Stimulated activated effector memory CD8-positive, alpha-beta T cell treated with anti-CD3 and anti-CD28 coated beads, Interleukin-12 subunit alpha, Interleukin-12 subunit beta, amount 100 ng/mL, for 72 hours (primary cell): ENCODE data around the gene SDCCAG8.
A peak's percentile ranks its signal among the peaks of the same experiment; 100 is the strongest.

Source experiments
- ATAC-seq: fragments of 150-1000 bp; cut with Tn5 transposase; 2 replicates; pipeline ENCODE4 v1.10.0; 2021
- DNase-seq, 2 donors: peaks; one replicate each; pipeline ENCODE4 v3.0.0; 2021 to 2022; ENCODE audit warnings: low spot score in 2 of 2
- H3K27ac Mint-ChIP-seq: one replicate; pipeline ENCODE4 v1.8.0; 2022; ENCODE audit warnings: mild to moderate bottlenecking, mixed read lengths
- H3K36me3 Mint-ChIP-seq: one replicate; pipeline ENCODE4 v1.8.0; 2022; ENCODE audit warnings: mild to moderate bottlenecking, mixed read lengths
- H3K4me1 Mint-ChIP-seq: one replicate; pipeline ENCODE4 v1.8.0; 2022; ENCODE audit warnings: mixed read lengths
- H3K4me3 Mint-ChIP-seq: one replicate; pipeline ENCODE4 v1.8.0; 2022; ENCODE audit warnings: mild to moderate bottlenecking, mixed read lengths
- H3K9me3 Mint-ChIP-seq: one replicate; pipeline ENCODE4 v1.8.0; 2022; ENCODE audit warnings: mixed read lengths

Gene SDCCAG8

GRCh38 chr1:243247901-243248300 lies 7.9 kb upstream of the SDCCAG8 start:
- DNase-seq: no peak

DNA sequence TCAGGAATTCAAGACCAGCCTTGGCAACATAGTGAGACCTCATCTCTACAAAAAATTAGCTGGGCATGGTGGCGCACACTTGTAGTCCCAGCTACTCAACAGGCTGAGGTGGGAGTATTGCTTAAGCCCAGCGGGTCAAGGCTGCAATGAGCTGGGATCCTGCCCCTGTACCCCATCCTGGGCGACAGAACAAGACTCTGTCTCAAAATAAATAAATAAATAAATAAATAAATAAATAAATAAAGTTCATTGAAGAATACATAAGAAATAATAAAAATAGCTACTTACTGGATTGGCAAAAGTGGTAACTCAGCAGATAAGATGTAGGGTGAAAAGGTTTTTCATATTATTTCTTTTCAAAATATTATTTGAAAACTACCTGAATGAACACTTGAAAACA lies 6.6 kb upstream of the SDCCAG8 start:
- ATAC-seq: no peak

More at GRCh38 chr1:243247901-243248300, 7.9 kb upstream of the SDCCAG8 start:
- H3K4me3 Mint-ChIP-seq: no peak overlapping the region
- H3K36me3 Mint-ChIP-seq: no peaks in the 10 kb centered on the region
- no peak for ATAC-seq
- peaks cover 9% of the 10 kb centered on the region for H3K4me1 Mint-ChIP-seq
- no peak overlapping the region for H3K27ac Mint-ChIP-seq
- H3K9me3 Mint-ChIP-seq: no peaks in the 10 kb centered on the region

GRCh38 chr1:243250102-243250501 lies 5.7 kb upstream of the SDCCAG8 start:
- no peak for DNase-seq
- Mint-ChIP-seq H3K27ac (no peak overlapping the region), H3K9me3 (no peaks in the 10 kb centered on the region), H3K4me3 (no peak overlapping the region), H3K36me3 (peaks cover 11% of the 10 kb centered on the region), H3K4me1 (peaks cover 23% of the 10 kb centered on the region)
- ATAC-seq: no peak

More for the DNA sequence above, 6.6 kb upstream of the SDCCAG8 start:
- Mint-ChIP-seq H3K9me3 (no peaks in the 10 kb centered on the region), H3K4me3 (no peak overlapping the region), H3K4me1 (peaks cover 17% of the 10 kb centered on the region), H3K36me3 (peaks cover 2% of the 10 kb centered on the region), H3K27ac (no peak overlapping the region)
- DNase-seq: no peak

- no peak for DNase-seq
- H3K4me3 Mint-ChIP-seq: no peak overlapping the region
These were observed 4.3 kb upstream of the SDCCAG8 start for GRCh38 chr1:243251539-243251938.

GRCh38 chr1:243253211-243253925 lies 2.5 kb upstream of the SDCCAG8 start:
- Mint-ChIP-seq H3K4me3 (peak overlapping the region; percentile 99), H3K36me3 (peaks cover 22% of the 10 kb centered on the region), H3K27ac (no peak overlapping the region), H3K9me3 (no peaks in the 10 kb centered on the region), H3K4me1 (peaks cover 26% of the 10 kb centered on the region)
- no peak for ATAC-seq
- DNase-seq: no peak

More at GRCh38 chr1:243251539-243251938, 4.3 kb upstream of the SDCCAG8 start:
- ATAC-seq: no peak
- Mint-ChIP-seq H3K9me3 (no peaks in the 10 kb centered on the region), H3K4me1 (peaks cover 30% of the 10 kb centered on the region), H3K27ac (no peak overlapping the region), H3K36me3 (peaks cover 22% of the 10 kb centered on the region)

- peak overlapping the region; percentile 99 for H3K4me3 Mint-ChIP-seq
- ATAC-seq: no peak
- no peaks in the 10 kb centered on the region for H3K9me3 Mint-ChIP-seq
- no peak for DNase-seq
- peaks cover 22% of the 10 kb centered on the region for H3K36me3 Mint-ChIP-seq
- no peak overlapping the region for H3K27ac Mint-ChIP-seq
- H3K4me1 Mint-ChIP-seq: peaks cover 21% of the 10 kb centered on the region
These were observed 2.0 kb upstream of the SDCCAG8 start for GRCh38 chr1:243253926-243254232.

GRCh38 chr1:243254233-243254926 lies 1.5 kb upstream of the SDCCAG8 start:
- DNase-seq: peak in 1 of 2 donors; percentile 76
- Mint-ChIP-seq H3K4me3 (peak overlapping the region; percentile 99), H3K4me1 (peaks cover 21% of the 10 kb centered on the region), H3K9me3 (no peaks in the 10 kb centered on the region), H3K27ac (peak overlapping the region; percentile 99), H3K36me3 (peaks cover 22% of the 10 kb centered on the region)
- ATAC-seq: peak; percentile 23

- peak; percentile 74 for ATAC-seq
- peak; percentile 78 to 94 for DNase-seq
- Mint-ChIP-seq H3K36me3 (peaks cover 22% of the 10 kb centered on the region), H3K9me3 (no peaks in the 10 kb centered on the region), H3K4me3 (peak within 1 kb of the TSS; percentile 99), H3K4me1 (peaks cover 21% of the 10 kb centered on the region), H3K27ac (peak within 1 kb of the TSS; percentile 99)
These were observed 682 bp upstream of the SDCCAG8 start, which contains the start of gene CEP170 for GRCh38 chr1:243254927-243255790. Gene CEP170, minus strand, starts transcription at chr1:243255281. Its CDS starts 30,001 bp downstream, at chr1:243225280.

DNA sequence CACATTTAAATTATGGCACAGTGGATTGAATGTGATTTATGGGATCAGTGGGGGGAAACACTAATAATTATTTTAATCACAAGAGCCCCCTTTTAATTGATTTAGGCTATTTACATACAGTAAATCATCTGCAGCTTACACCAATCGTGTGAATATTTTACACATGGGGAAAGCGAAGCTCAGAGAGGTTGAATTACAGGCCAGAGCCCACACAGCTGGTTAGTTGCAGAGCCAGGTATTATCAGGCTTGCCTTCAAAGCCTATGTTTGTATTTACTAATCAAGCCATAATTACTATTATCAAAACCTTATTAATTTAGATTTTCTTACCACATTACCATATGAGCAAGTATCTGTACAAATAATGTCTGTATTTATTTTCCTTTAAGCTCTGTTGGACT lies 749 bp downstream of the SDCCAG8 start:
- Mint-ChIP-seq H3K4me1 (peaks cover 21% of the 10 kb centered on the region), H3K9me3 (no peaks in the 10 kb centered on the region), H3K4me3 (peak overlapping the region; percentile 99), H3K36me3 (peaks cover 22% of the 10 kb centered on the region), H3K27ac (peak overlapping the region; percentile 99)
- DNase-seq (no peak), ATAC-seq (no peak)

DNA sequence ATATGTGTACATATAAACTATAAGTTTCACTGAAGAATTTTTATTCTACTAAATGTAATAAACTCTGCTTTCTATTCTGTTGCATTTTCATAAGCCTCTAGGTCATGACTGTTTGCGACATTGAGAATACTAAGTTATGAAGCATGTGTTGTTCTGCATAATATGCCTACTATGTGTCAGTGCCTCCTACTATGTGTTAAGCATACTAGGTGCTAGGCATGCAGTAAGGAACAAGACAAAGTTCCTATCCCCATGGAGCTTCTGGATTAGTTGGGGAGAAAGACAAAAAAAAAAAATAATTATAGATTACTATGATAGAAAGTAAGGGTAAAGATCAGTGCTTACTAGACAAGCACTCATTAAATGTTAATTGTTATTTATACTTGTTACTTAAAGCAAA lies 1.3 kb downstream of the SDCCAG8 start:
- H3K36me3 Mint-ChIP-seq: peaks cover 22% of the 10 kb centered on the region

DNA sequence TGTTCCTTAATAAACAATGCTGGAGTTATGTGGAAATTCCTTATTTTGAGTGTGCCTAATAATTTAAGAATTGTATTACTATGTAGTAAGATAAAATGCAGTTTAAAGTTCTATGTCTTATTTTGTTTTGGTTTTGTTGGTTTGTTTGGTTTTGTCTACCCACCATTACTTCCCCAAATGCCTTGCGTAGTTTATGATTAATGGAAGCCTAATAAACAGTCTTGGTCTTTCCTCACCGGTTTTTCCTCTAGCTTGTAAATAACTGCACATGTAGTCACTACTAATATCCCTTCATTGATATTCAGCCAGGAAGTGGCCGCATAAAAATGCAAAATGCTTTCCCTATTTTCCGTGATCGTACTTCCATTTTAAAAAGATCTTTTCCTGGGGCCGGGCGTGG lies 2.9 kb downstream of the SDCCAG8 start:
- H3K4me3 Mint-ChIP-seq: no peak overlapping the region
- no peaks in the 10 kb centered on the region for H3K9me3 Mint-ChIP-seq
- DNase-seq (no peak), ATAC-seq (no peak)
- no peak overlapping the region for H3K27ac Mint-ChIP-seq
- peaks cover 22% of the 10 kb centered on the region for H3K36me3 Mint-ChIP-seq
- H3K4me1 Mint-ChIP-seq: peaks cover 16% of the 10 kb centered on the region

More for the DNA sequence above, 1.3 kb downstream of the SDCCAG8 start:
- Mint-ChIP-seq H3K27ac (no peak overlapping the region), H3K4me1 (peaks cover 21% of the 10 kb centered on the region), H3K9me3 (no peaks in the 10 kb centered on the region), H3K4me3 (peak overlapping the region; percentile 99)
- ATAC-seq (no peak), DNase-seq (no peak)

GRCh38 chr1:243260221-243260880 lies 4.5 kb downstream of the SDCCAG8 start:
- H3K4me1 Mint-ChIP-seq: peaks cover 13% of the 10 kb centered on the region

GRCh38 chr1:243261390-243261789 lies 5.5 kb downstream of the SDCCAG8 start:
- no peak overlapping the region for H3K4me3 Mint-ChIP-seq
- no peak overlapping the region for H3K27ac Mint-ChIP-seq
- H3K36me3 Mint-ChIP-seq: no peaks in the 10 kb centered on the region
- DNase-seq (no peak), ATAC-seq (no peak)
- H3K4me1 Mint-ChIP-seq: peaks cover 8% of the 10 kb centered on the region
- no peaks in the 10 kb centered on the region for H3K9me3 Mint-ChIP-seq

More at GRCh38 chr1:243260221-243260880, 4.5 kb downstream of the SDCCAG8 start:
- no peak for ATAC-seq
- Mint-ChIP-seq H3K9me3 (no peaks in the 10 kb centered on the region), H3K4me3 (no peak overlapping the region), H3K27ac (no peak overlapping the region), H3K36me3 (peaks cover 8% of the 10 kb centered on the region)
- DNase-seq: no peak

- no peak overlapping the region for H3K27ac Mint-ChIP-seq
- ATAC-seq: peak; percentile 43
- H3K36me3 Mint-ChIP-seq: no peaks in the 10 kb centered on the region
- peaks cover 8% of the 10 kb centered on the region for H3K4me1 Mint-ChIP-seq
- H3K4me3 Mint-ChIP-seq: no peak overlapping the region
- no peak for DNase-seq
- no peaks in the 10 kb centered on the region for H3K9me3 Mint-ChIP-seq
These were observed 8.9 kb downstream of the SDCCAG8 start for GRCh38 chr1:243264717-243265116.

- Mint-ChIP-seq H3K36me3 (peaks cover 9% of the 10 kb centered on the region), H3K4me3 (no peak overlapping the region), H3K4me1 (peaks cover 8% of the 10 kb centered on the region), H3K27ac (no peak overlapping the region), H3K9me3 (no peaks in the 10 kb centered on the region)
- DNase-seq (no peak), ATAC-seq (no peak)
These were observed 10.4 kb downstream of the SDCCAG8 start for GRCh38 chr1:243266231-243266630.
